Lower leg skin (tissue), 4 donors: Measurements from ENCODE around the gene COX7B. TPM values are rescaled to one million over a fixed set of nuclear protein-coding genes. Genes with fewer than 3 reads are reported as not detected.
"Not testable (repeated sequence)": the region's sequence is repeated elsewhere in the genome, so short reads cannot be mapped to it uniquely, and the experiment has no call there.

Source experiments
- DNase-seq, 2 donors: peaks; one replicate each; pipeline ENCODE4 v3.0.0-alpha.2; 2019; ENCODE audit warnings: low spot score in 2 of 2
- H3K4me3 ChIP-seq: fragments of 200-600 bp; sonication (generic); 2 replicates; pipeline ENCODE4 v1.5.1; 2017; ENCODE audit warnings: mild to moderate bottlenecking, low read depth; ENCODE audit not compliant: poor library complexity, severe bottlenecking
- POLR2A ChIP-seq, 2 donors: fragments of 450-650 bp; IDR thresholded peaks; one replicate each; pipeline ENCODE4 v1.6.1; 2016 to 2017; ENCODE audit warnings: antibody characterized with exemption in 2 of 2, mild to moderate bottlenecking in 1 of 2, moderate library complexity in 1 of 2
- WGBS, 2 donors: methylation state at CpG; one replicate each; pipeline ENCODE4 v1.1.5; 2018; 5-methylcytosine and 5-hydroxymethylcytosine counted together
- intact Hi-C: fragments of 100-400 bp; cut with DNase I; formaldehyde crosslinking; loops from one replicate; pipeline ENCODE4 v1.15.0; 2023; ENCODE audit warnings: low total_unique reads
- total RNA-seq, 4 donors: library from RNA; depleted of rRNA; stranded (reverse); fragments of >200 nt; gene quantifications; one replicate each; pipeline ENCODE4 v1.1.0, GENCODE V29; 2016
- TF ChIP-seq, protein P1 (sequence below), 3 donors: fragments of 450-650 bp; IDR thresholded peaks; one replicate each; pipeline ENCODE4 v1.5.1; 2016; ENCODE audit warnings: antibody characterized with exemption in 3 of 3, mild to moderate bottlenecking in 3 of 3, moderate library complexity in 2 of 3

The COX7B gene
- total RNA-seq, 4 donors from 2014 or later: 199 to 282 (median 248) TPM

DNA sequence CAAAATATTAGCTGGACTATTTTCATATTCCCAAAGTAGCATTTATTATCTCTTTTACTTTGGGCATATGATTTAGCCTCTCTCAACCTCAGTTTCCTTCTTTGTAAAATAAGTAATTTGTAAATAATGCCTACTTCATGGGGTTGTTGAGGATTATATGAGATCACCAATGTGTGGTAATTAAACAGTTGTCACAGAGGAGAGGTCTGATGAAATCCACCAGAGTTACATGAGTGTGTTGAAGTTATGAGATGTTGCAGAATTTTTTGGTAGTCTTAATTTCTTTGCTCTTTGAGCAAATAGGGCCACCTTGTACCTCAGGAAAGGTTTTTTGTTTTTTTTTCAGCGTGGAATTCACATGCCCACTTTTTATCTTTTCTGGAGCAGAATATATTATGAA is 1.4 kb downstream of the COX7B start:
- H3K4me3 ChIP-seq: no peak overlapping the region
- DNase-seq: no peak
- WGBS, 2 donors: 82 to 100% methylated on average over 1 of the region's 1 CpG
- intact Hi-C loops: no loop called here
- TF ChIP-seq, protein P1, sequence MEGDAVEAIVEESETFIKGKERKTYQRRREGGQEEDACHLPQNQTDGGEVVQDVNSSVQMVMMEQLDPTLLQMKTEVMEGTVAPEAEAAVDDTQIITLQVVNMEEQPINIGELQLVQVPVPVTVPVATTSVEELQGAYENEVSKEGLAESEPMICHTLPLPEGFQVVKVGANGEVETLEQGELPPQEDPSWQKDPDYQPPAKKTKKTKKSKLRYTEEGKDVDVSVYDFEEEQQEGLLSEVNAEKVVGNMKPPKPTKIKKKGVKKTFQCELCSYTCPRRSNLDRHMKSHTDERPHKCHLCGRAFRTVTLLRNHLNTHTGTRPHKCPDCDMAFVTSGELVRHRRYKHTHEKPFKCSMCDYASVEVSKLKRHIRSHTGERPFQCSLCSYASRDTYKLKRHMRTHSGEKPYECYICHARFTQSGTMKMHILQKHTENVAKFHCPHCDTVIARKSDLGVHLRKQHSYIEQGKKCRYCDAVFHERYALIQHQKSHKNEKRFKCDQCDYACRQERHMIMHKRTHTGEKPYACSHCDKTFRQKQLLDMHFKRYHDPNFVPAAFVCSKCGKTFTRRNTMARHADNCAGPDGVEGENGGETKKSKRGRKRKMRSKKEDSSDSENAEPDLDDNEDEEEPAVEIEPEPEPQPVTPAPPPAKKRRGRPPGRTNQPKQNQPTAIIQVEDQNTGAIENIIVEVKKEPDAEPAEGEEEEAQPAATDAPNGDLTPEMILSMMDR (IDR thresholded peaks at IDR 0.05): no peak
- TF ChIP-seq POLR2A (IDR thresholded peaks at IDR 0.05): no peak

- H3K4me3 ChIP-seq: no peak overlapping the region
- TF ChIP-seq, protein P1 (IDR thresholded peaks at IDR 0.05): no peak
- TF ChIP-seq POLR2A (IDR thresholded peaks at IDR 0.05): no peak
- 83 to 90% methylated on average over 5 of the region's 5 CpGs for WGBS, 2 donors
- intact Hi-C loops: no loop called here
- DNase-seq: no peak
These were observed 2.2 kb downstream of the COX7B start for GRCh38 chrX:77901506-77901905.

- WGBS, 2 donors: 4 to 31% methylated on average over 18 to 35 of the region's 36 CpGs
- peak; percentile 85 to 96 for DNase-seq
- TF ChIP-seq POLR2A (IDR thresholded peaks at IDR 0.05): no peak
- TF ChIP-seq, protein P1 (IDR thresholded peaks at IDR 0.05): no peak
- H3K4me3 ChIP-seq: peak within 1 kb of the TSS; percentile 25
- intact Hi-C loops: no loop called here
These were observed 11.0 kb downstream of the COX7B start, which contains the start of gene ATP7A for GRCh38 chrX:77910108-77910840. ATP7A (plus strand) TSS chrX:77910693; CDS start chrX:77971642, 60,949 bp downstream.

DNA sequence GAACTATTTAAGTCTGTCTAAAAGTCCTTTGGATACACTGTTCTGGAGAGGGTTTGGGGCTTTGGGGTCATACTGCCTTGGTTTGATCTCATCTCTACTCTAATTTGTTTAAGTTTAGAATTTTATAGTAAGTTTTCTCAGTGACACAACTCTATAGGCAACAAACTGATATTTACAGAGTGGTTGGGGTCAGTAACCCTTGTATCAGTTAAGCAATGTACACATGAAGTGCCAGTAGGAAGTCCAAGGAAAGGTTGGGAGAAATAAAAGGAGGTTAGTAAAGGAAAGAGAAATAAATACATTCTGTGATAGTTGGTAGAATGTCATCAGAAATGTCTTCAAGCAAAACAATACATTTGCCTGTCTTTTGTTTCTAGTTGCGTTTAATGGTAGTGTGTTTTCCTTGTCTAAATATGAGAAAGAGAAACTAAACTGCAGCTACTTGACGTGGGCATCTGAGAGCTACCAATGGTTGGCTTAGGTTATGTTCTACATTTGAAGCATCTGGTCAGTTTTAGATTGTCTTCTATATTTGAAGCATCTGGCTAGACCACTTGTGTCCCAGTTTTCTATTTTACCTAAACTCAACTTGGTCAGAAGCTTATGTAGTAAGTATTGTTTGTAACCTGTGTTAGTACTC is 18.1 kb downstream of the COX7B start:
- 47 to 54% methylated on average over 2 of the region's 2 CpGs for WGBS, 2 donors
- TF ChIP-seq, protein P1 (IDR thresholded peaks at IDR 0.05): no peak
- TF ChIP-seq POLR2A (IDR thresholded peaks at IDR 0.05): no peak
- intact Hi-C loops: no loop called here
- H3K4me3 ChIP-seq: no peak overlapping the region
- no peak for DNase-seq

GRCh38 chrX:77918568-77918967 is 19.3 kb downstream of the COX7B start:
- intact Hi-C loops: no loop called here
- no peak for TF ChIP-seq POLR2A (IDR thresholded peaks at IDR 0.05)
- TF ChIP-seq, protein P1 (IDR thresholded peaks at IDR 0.05): no peak
- WGBS, 2 donors: 40 to 49% methylated on average over 3 of the region's 3 CpGs

GRCh38 chrX:77919370-77919769 is 20.1 kb downstream of the COX7B start:
- WGBS, 2 donors: 68 to 80% methylated on average over 6 of the region's 6 CpGs

More at GRCh38 chrX:77918568-77918967, 19.3 kb downstream of the COX7B start:
- no peak for DNase-seq
- no peak overlapping the region for H3K4me3 ChIP-seq

More at GRCh38 chrX:77919370-77919769, 20.1 kb downstream of the COX7B start:
- intact Hi-C loops, H3K4me3 ChIP-seq, DNase-seq: not testable (repeated sequence)
